ENCODE data around the gene POMT1.

The POMT1 gene

GRCh38 chr9:131554843-131555351, 52.2 kb downstream of the POMT1 start:
- no peak overlapping the region for H3K4me3 Mint-ChIP-seq
- peaks cover 46% of the 10 kb centered on the region for H3K27me3 Mint-ChIP-seq (ENCODE audit: low read depth)
- H3K9me3 Mint-ChIP-seq = no peaks in the 10 kb centered on the region
- H3K27ac Mint-ChIP-seq = no peak overlapping the region
- no peak for DNase-seq (ENCODE audit: low spot score)
- H3K4me1 Mint-ChIP-seq (ENCODE audit: low read depth) = no peaks in the 10 kb centered on the region
- H3K36me3 Mint-ChIP-seq (ENCODE audit: low read depth) = no peaks in the 10 kb centered on the region

- Mint-ChIP-seq H3K4me1 (ENCODE audit: low read depth) (no peaks in the 10 kb centered on the region), H3K36me3 (ENCODE audit: low read depth) (peaks cover 1% of the 10 kb centered on the region), H3K27me3 (ENCODE audit: low read depth) (peaks cover 38% of the 10 kb centered on the region), H3K4me3 (no peak overlapping the region), H3K9me3 (no peaks in the 10 kb centered on the region), H3K27ac (no peak overlapping the region)
- no peak for DNase-seq (ENCODE audit: low spot score)
Observed at GRCh38 chr9:131555841-131556673, 53.3 kb downstream of the POMT1 start.

- no peaks in the 10 kb centered on the region for H3K9me3 Mint-ChIP-seq
- no peak overlapping the region for H3K4me3 Mint-ChIP-seq
- H3K4me1 Mint-ChIP-seq (ENCODE audit: low read depth) = no peaks in the 10 kb centered on the region
- H3K27me3 Mint-ChIP-seq (ENCODE audit: low read depth) = peaks cover 29% of the 10 kb centered on the region
- H3K27ac Mint-ChIP-seq = no peak overlapping the region
- peaks cover 1% of the 10 kb centered on the region for H3K36me3 Mint-ChIP-seq (ENCODE audit: low read depth)
- no peak for DNase-seq (ENCODE audit: low spot score)
Observed at GRCh38 chr9:131557855-131558548, 55.3 kb downstream of the POMT1 start.

GRCh38 chr9:131559421-131560000, 56.8 kb downstream of the POMT1 start:
- Mint-ChIP-seq H3K36me3 (ENCODE audit: low read depth) (peaks cover 1% of the 10 kb centered on the region), H3K27me3 (ENCODE audit: low read depth) (peaks cover 17% of the 10 kb centered on the region), H3K9me3 (no peaks in the 10 kb centered on the region), H3K4me1 (ENCODE audit: low read depth) (no peaks in the 10 kb centered on the region), H3K27ac (no peak overlapping the region), H3K4me3 (no peak overlapping the region)
- DNase-seq (ENCODE audit: low spot score) = no peak

- Mint-ChIP-seq H3K9me3 (no peaks in the 10 kb centered on the region), H3K4me1 (ENCODE audit: low read depth) (no peaks in the 10 kb centered on the region), H3K27ac (no peak overlapping the region), H3K4me3 (no peak overlapping the region), H3K36me3 (ENCODE audit: low read depth) (peaks cover 6% of the 10 kb centered on the region), H3K27me3 (ENCODE audit: low read depth) (no peaks in the 10 kb centered on the region)
- no peak for DNase-seq (ENCODE audit: low spot score)
Observed at GRCh38 chr9:131562032-131562959, 59.6 kb downstream of the POMT1 start.

GRCh38 chr9:131565369-131565768, 62.7 kb downstream of the POMT1 start:
- DNase-seq (ENCODE audit: low spot score) = no peak
- Mint-ChIP-seq H3K27ac (no peak overlapping the region), H3K27me3 (ENCODE audit: low read depth) (no peaks in the 10 kb centered on the region), H3K36me3 (ENCODE audit: low read depth) (peaks cover 21% of the 10 kb centered on the region), H3K9me3 (no peaks in the 10 kb centered on the region), H3K4me1 (ENCODE audit: low read depth) (no peaks in the 10 kb centered on the region), H3K4me3 (no peak overlapping the region)

- H3K9me3 Mint-ChIP-seq = no peaks in the 10 kb centered on the region
- peaks cover 21% of the 10 kb centered on the region for H3K36me3 Mint-ChIP-seq (ENCODE audit: low read depth)
- H3K27ac Mint-ChIP-seq = no peak overlapping the region
- no peak overlapping the region for H3K4me3 Mint-ChIP-seq
- H3K27me3 Mint-ChIP-seq (ENCODE audit: low read depth) = no peaks in the 10 kb centered on the region
- DNase-seq (ENCODE audit: low spot score) = no peak
- H3K4me1 Mint-ChIP-seq (ENCODE audit: low read depth) = no peaks in the 10 kb centered on the region
Observed at GRCh38 chr9:131566158-131566557, 63.4 kb downstream of the POMT1 start.

- H3K4me1 Mint-ChIP-seq (ENCODE audit: low read depth) = no peaks in the 10 kb centered on the region
- peaks cover 30% of the 10 kb centered on the region for H3K36me3 Mint-ChIP-seq (ENCODE audit: low read depth)
- no peak overlapping the region for H3K27ac Mint-ChIP-seq
- H3K9me3 Mint-ChIP-seq = no peaks in the 10 kb centered on the region
- no peaks in the 10 kb centered on the region for H3K27me3 Mint-ChIP-seq (ENCODE audit: low read depth)
- H3K4me3 Mint-ChIP-seq = no peak overlapping the region
- no peak for DNase-seq (ENCODE audit: low spot score)
Observed at GRCh38 chr9:131567910-131568309, 65.2 kb downstream of the POMT1 start.
